Fibroblast of lung (primary cell): ENCODE data around the gene ING2. TPM values are rescaled to one million over a fixed set of nuclear protein-coding genes. Genes with fewer than 3 reads are reported as not detected.

Experiments used
- DNase-seq, 2 donors: peaks; one replicate each; pipeline versions ENCODE4 v3.0.0 to v3.0.0-alpha.2; 2010; ENCODE audit warnings: low read depth in 2 of 2
- H2AFZ ChIP-seq: 2 replicates; pipeline ENCODE4 v1.5.1; 2012; ENCODE audit warnings: low read length, control low read depth, inconsistent platforms
- H3K27ac ChIP-seq: 2 replicates; pipeline ENCODE4 v1.5.1; 2011; ENCODE audit warnings: low read length, control low read depth; ENCODE audit not compliant: insufficient read depth
- H3K27me3 ChIP-seq: 2 replicates; pipeline ENCODE4 v1.5.1; 2011; ENCODE audit warnings: mild to moderate bottlenecking, low read length; ENCODE audit not compliant: control insufficient read depth, insufficient read depth
- H3K36me3 ChIP-seq: 2 replicates; pipeline ENCODE4 v1.5.1; 2011; ENCODE audit warnings: low read length; ENCODE audit not compliant: control insufficient read depth, insufficient read depth
- H3K4me1 ChIP-seq: 2 replicates; pipeline ENCODE4 v1.5.1; 2011; ENCODE audit warnings: low read length; ENCODE audit not compliant: control insufficient read depth, insufficient read depth; ENCODE audit errors: extremely low read depth
- H3K4me2 ChIP-seq: 2 replicates; pipeline ENCODE4 v1.5.1; 2011; ENCODE audit warnings: low read length, control low read depth; ENCODE audit not compliant: insufficient read depth; ENCODE audit errors: extremely low read depth
- H3K4me3 ChIP-seq, 4 experiments: fragments of 200-600 bp in 1 of 4; sonication (generic) in 1 of 4; replicated peaks in 1 of 4; 2 replicates each; pipeline ENCODE4 v1.5.1; 2011 to 2016; ENCODE audit warnings: low read length in 4 of 4, low read depth in 3 of 4, mild to moderate bottlenecking in 3 of 4, control low read depth in 2 of 4, inconsistent platforms in 1 of 4, mixed read lengths in 1 of 4; ENCODE audit not compliant: insufficient read depth in 1 of 4; ENCODE audit errors: control extremely low read depth in 1 of 4
- H3K79me2 ChIP-seq: 2 replicates; pipeline ENCODE4 v1.5.1; 2012; ENCODE audit warnings: mild to moderate bottlenecking, low read length, inconsistent platforms; ENCODE audit not compliant: control insufficient read depth, insufficient read depth
- H3K9ac ChIP-seq: 2 replicates; pipeline ENCODE4 v1.5.1; 2011; ENCODE audit warnings: mild to moderate bottlenecking, low read length, control low read depth; ENCODE audit not compliant: insufficient read depth
- H3K9me3 ChIP-seq: 2 replicates; pipeline ENCODE4 v1.5.1; 2012; ENCODE audit warnings: low read depth, low read length; ENCODE audit not compliant: control insufficient read depth, insufficient read depth
- H4K20me1 ChIP-seq: 2 replicates; pipeline ENCODE4 v1.5.1; 2011; ENCODE audit warnings: low read length; ENCODE audit not compliant: control insufficient read depth, insufficient read depth; ENCODE audit errors: extremely low read depth
- CTCF ChIP-seq, 2 donors: IDR thresholded peaks in 1 of 2; conservative IDR thresholded peaks in 1 of 2; 1 replicate in 1 of 2; 2 replicates in 1 of 2; pipeline ENCODE4 v1.5.1; 2011 to 2012; ENCODE audit warnings: low read length in 2 of 2, control low read depth in 1 of 2, inconsistent platforms in 1 of 2, low read depth in 1 of 2, mild to moderate bottlenecking in 1 of 2
- EZH2 ChIP-seq: IDR thresholded peaks from 2 replicates; pipeline ENCODE4 v1.5.1; 2012; ENCODE audit warnings: low read length, control low read depth, mild to moderate bottlenecking; ENCODE audit errors: missing control alignments
- polyA plus RNA-seq, 2 donors: library from polyadenylated mRNA; depleted of rRNA in 1 of 2; stranded (reverse) in 1 of 2; unstranded in 1 of 2; fragments of >200 nt; gene quantifications; 2 replicates each; pipeline ENCODE4 v1.2.1, GENCODE V29; 2011 to 2012; ENCODE audit warnings: missing spikeins in 1 of 2
- total RNA-seq: library from RNA; depleted of rRNA; stranded (reverse); fragments of >200 nt; gene quantifications from 2 replicates; pipeline ENCODE4 v1.2.1, GENCODE V29; 2014

Gene ING2
- total and polyA plus RNA-seq, 2 donors (not counting 1 experiment from before 2014, with no cell fraction given), result 7.9 to 12.1 TPM

GRCh38 chr4:183544109-183544508, 39.3 kb downstream of the ING2 start:
- H3K4me3 ChIP-seq, result no peak overlapping the region
- no peak overlapping the region for H3K4me2 ChIP-seq
- H3K27ac ChIP-seq, result no peak overlapping the region
- no peak for DNase-seq
- H3K27me3 ChIP-seq, result no peaks in the 10 kb centered on the region
- no peaks in the 10 kb centered on the region for H3K9me3 ChIP-seq
- no peaks in the 10 kb centered on the region for H4K20me1 ChIP-seq
- no peaks in the 10 kb centered on the region for H3K36me3 ChIP-seq
- H2AFZ ChIP-seq, result no peak overlapping the region
- H3K9ac ChIP-seq, result no peak overlapping the region
- no peak for TF ChIP-seq CTCF (conservative IDR thresholded peaks at IDR 0.05 in 1 of 2, IDR thresholded peaks at IDR 0.05 in 1 of 2; ENCODE audit: low read depth in 1 of 2, low read length in 2 of 2)
- no peak for TF ChIP-seq EZH2
- no peaks in the 10 kb centered on the region for H3K4me1 ChIP-seq
- H3K79me2 ChIP-seq, result no peaks in the 10 kb centered on the region

- H3K27ac ChIP-seq, result no peak overlapping the region
- no peak overlapping the region for H3K4me3 ChIP-seq
- H3K4me1 ChIP-seq, result no peaks in the 10 kb centered on the region
Measured at GRCh38 chr4:183546376-183546775, 41.5 kb downstream of the ING2 start.

GRCh38 chr4:183548306-183548705, 43.4 kb downstream of the ING2 start:
- Histone ChIP-seq H3K27ac (no peak overlapping the region), H3K27me3 (no peaks in the 10 kb centered on the region), H3K79me2 (no peaks in the 10 kb centered on the region), H3K36me3 (no peaks in the 10 kb centered on the region), H2AFZ (no peak overlapping the region), H3K9me3 (no peaks in the 10 kb centered on the region), H3K9ac (no peak overlapping the region), H3K4me1 (no peaks in the 10 kb centered on the region), H4K20me1 (no peaks in the 10 kb centered on the region), H3K4me2 (no peak overlapping the region), H3K4me3 (no peak overlapping the region)
- TF ChIP-seq CTCF (conservative IDR thresholded peaks at IDR 0.05 in 1 of 2, IDR thresholded peaks at IDR 0.05 in 1 of 2; ENCODE audit: low read depth in 1 of 2, low read length in 2 of 2) (no peak), EZH2 (no peak)
- no peak for DNase-seq

More at GRCh38 chr4:183546376-183546775, 41.5 kb downstream of the ING2 start:
- DNase-seq, result no peak
- Histone ChIP-seq H3K9ac (no peak overlapping the region), H3K36me3 (no peaks in the 10 kb centered on the region), H3K9me3 (no peaks in the 10 kb centered on the region), H4K20me1 (no peaks in the 10 kb centered on the region), H3K4me2 (no peak overlapping the region), H3K27me3 (no peaks in the 10 kb centered on the region), H2AFZ (no peak overlapping the region), H3K79me2 (no peaks in the 10 kb centered on the region)
- TF ChIP-seq EZH2 (no peak), CTCF (conservative IDR thresholded peaks at IDR 0.05 in 1 of 2, IDR thresholded peaks at IDR 0.05 in 1 of 2; ENCODE audit: low read depth in 1 of 2, low read length in 2 of 2) (no peak)
